Hepatocyte (in vitro differentiated cells): ENCODE data around the gene TJP2.

Experiments
- EZH2 ChIP-seq: fragments of 200-600 bp; sonication (generic); IDR thresholded peaks from 2 replicates; pipeline ENCODE4 v1.6.1; 2016; ENCODE audit warnings: antibody characterized with exemption, mild to moderate bottlenecking, borderline replicate concordance
- EZH2phosphoT487 ChIP-seq: fragments of 200-600 bp; sonication (generic); IDR thresholded peaks from one replicate; pipeline ENCODE4 v1.6.1; 2018; ENCODE audit warnings: antibody characterized with exemption, mild to moderate bottlenecking, low read depth, moderate library complexity; ENCODE audit not compliant: unreplicated experiment, severe bottlenecking
- TF ChIP-seq, protein P1 (sequence below): fragments of 200-600 bp; sonication (generic); IDR thresholded peaks from 2 replicates; pipeline ENCODE4 v1.5.1; 2016; ENCODE audit warnings: antibody characterized with exemption, mild to moderate bottlenecking; ENCODE audit not compliant: poor library complexity

GRCh38 chr9:69147041-69147834, 26.8 kb upstream of the TJP2 start:
- TF ChIP-seq, protein P1, sequence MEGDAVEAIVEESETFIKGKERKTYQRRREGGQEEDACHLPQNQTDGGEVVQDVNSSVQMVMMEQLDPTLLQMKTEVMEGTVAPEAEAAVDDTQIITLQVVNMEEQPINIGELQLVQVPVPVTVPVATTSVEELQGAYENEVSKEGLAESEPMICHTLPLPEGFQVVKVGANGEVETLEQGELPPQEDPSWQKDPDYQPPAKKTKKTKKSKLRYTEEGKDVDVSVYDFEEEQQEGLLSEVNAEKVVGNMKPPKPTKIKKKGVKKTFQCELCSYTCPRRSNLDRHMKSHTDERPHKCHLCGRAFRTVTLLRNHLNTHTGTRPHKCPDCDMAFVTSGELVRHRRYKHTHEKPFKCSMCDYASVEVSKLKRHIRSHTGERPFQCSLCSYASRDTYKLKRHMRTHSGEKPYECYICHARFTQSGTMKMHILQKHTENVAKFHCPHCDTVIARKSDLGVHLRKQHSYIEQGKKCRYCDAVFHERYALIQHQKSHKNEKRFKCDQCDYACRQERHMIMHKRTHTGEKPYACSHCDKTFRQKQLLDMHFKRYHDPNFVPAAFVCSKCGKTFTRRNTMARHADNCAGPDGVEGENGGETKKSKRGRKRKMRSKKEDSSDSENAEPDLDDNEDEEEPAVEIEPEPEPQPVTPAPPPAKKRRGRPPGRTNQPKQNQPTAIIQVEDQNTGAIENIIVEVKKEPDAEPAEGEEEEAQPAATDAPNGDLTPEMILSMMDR = no peak
- TF ChIP-seq EZH2 (no peak), EZH2phosphoT487 (no peak)
